HEK293 (cell line): Measurements from ENCODE around the gene CHMP6.

Source experiments
- BCL11B ChIP-seq: fragments of 450-650 bp; formaldehyde crosslinking; IDR thresholded peaks from 2 replicates; pipeline ENCODE4 v1.5.1; 2016; ENCODE audit warnings: low read depth, missing biosample characterization, missing genetic modification characterization
- BCL6B ChIP-seq: fragments of 450-650 bp; formaldehyde crosslinking; IDR thresholded peaks from 2 replicates; pipeline ENCODE4 v1.5.1; 2017; ENCODE audit warnings: missing biosample characterization, missing genetic modification characterization
- CTCF ChIP-seq: fragments of 450-650 bp; formaldehyde crosslinking; IDR thresholded peaks from 2 replicates; pipeline ENCODE4 v1.5.1; 2016; ENCODE audit warnings: missing biosample characterization, missing genetic modification characterization
- HOXC10 ChIP-seq: sonication (generic); formaldehyde crosslinking; IDR thresholded peaks from 2 replicates; pipeline ENCODE4 v1.8.1; 2023; ENCODE audit warnings: mild to moderate bottlenecking, missing genetic modification reagents
- KLF16 ChIP-seq: fragments of 450-650 bp; formaldehyde crosslinking; IDR thresholded peaks from 2 replicates; pipeline ENCODE4 v1.5.1; 2017; ENCODE audit warnings: missing biosample characterization, missing genetic modification characterization
- KLF17 ChIP-seq: fragments of 450-650 bp; formaldehyde crosslinking; IDR thresholded peaks from 2 replicates; pipeline ENCODE4 v1.5.1; 2016; ENCODE audit warnings: missing biosample characterization, missing genetic modification characterization
- YY2 ChIP-seq: fragments of 450-650 bp; formaldehyde crosslinking; IDR thresholded peaks from 2 replicates; pipeline ENCODE4 v1.5.1; 2016; ENCODE audit warnings: missing biosample characterization, missing genetic modification characterization
- ZBTB48 ChIP-seq: fragments of 450-650 bp; formaldehyde crosslinking; IDR thresholded peaks from 2 replicates; pipeline ENCODE4 v1.5.1; 2016; ENCODE audit warnings: missing biosample characterization, missing genetic modification characterization
- ZNF174 ChIP-seq: fragments of 450-650 bp; formaldehyde crosslinking; IDR thresholded peaks from 2 replicates; pipeline ENCODE4 v1.5.0; 2017; ENCODE audit warnings: missing biosample characterization, mild to moderate bottlenecking, missing genetic modification characterization
- ZNF223 ChIP-seq: fragments of 450-650 bp; formaldehyde crosslinking; IDR thresholded peaks from 2 replicates; pipeline ENCODE4 v1.5.1; 2016; ENCODE audit warnings: missing biosample characterization, missing genetic modification characterization
- ZNF274 ChIP-seq, 2 experiments: fragments of 200-500 bp in 1 of 2; fragments of 450-650 bp in 1 of 2; sonication (Bioruptor generic) in 1 of 2; formaldehyde crosslinking in 1 of 2; IDR thresholded peaks; 2 replicates each; pipeline versions ENCODE4 v1.5.1 to v1.6.1; 2014 to 2016; ENCODE audit warnings: borderline replicate concordance in 1 of 2, inconsistent platforms in 1 of 2, low read length in 1 of 2, missing biosample characterization in 1 of 2, missing genetic modification characterization in 1 of 2
- ZNF350 ChIP-seq: fragments of 450-650 bp; formaldehyde crosslinking; IDR thresholded peaks from 2 replicates; pipeline ENCODE4 v1.5.0; 2017; ENCODE audit warnings: missing biosample characterization, mild to moderate bottlenecking, missing genetic modification characterization
- ZNF354C ChIP-seq: fragments of 450-650 bp; formaldehyde crosslinking; IDR thresholded peaks from 2 replicates; pipeline ENCODE4 v1.5.1; 2016; ENCODE audit warnings: missing biosample characterization, missing genetic modification characterization, low read depth, borderline replicate concordance
- ZNF585B ChIP-seq: fragments of 450-650 bp; formaldehyde crosslinking; IDR thresholded peaks from 2 replicates; pipeline ENCODE4 v1.5.1; 2016; ENCODE audit warnings: missing biosample characterization, missing genetic modification characterization
- ZNF610 ChIP-seq: fragments of 450-650 bp; formaldehyde crosslinking; IDR thresholded peaks from 2 replicates; pipeline ENCODE4 v1.5.1; 2016; ENCODE audit warnings: missing biosample characterization, missing genetic modification characterization, borderline replicate concordance
- ZNF660 ChIP-seq: fragments of 450-650 bp; IDR thresholded peaks from 2 replicates; pipeline ENCODE4 v1.5.1; 2018; ENCODE audit warnings: missing biosample characterization, mild to moderate bottlenecking, missing genetic modification characterization
- ZNF701 ChIP-seq: fragments of 450-650 bp; formaldehyde crosslinking; IDR thresholded peaks from 2 replicates; pipeline ENCODE4 v1.5.1; 2016; ENCODE audit warnings: missing biosample characterization, missing genetic modification characterization
- ZNF704 ChIP-seq: fragments of 450-650 bp; formaldehyde crosslinking; IDR thresholded peaks from 2 replicates; pipeline ENCODE4 v1.5.1; 2016; ENCODE audit warnings: missing biosample characterization, missing genetic modification characterization
- ZNF830 ChIP-seq: fragments of 450-650 bp; IDR thresholded peaks from 2 replicates; pipeline ENCODE4 v1.5.0; 2018; ENCODE audit warnings: missing biosample characterization, missing genetic modification characterization, low read depth, mild to moderate bottlenecking, moderate library complexity
- ZSCAN16 ChIP-seq: fragments of 450-650 bp; formaldehyde crosslinking; IDR thresholded peaks from 2 replicates; pipeline ENCODE4 v1.5.1; 2016; ENCODE audit warnings: missing biosample characterization, missing genetic modification characterization
- ZSCAN30 ChIP-seq: fragments of 450-650 bp; IDR thresholded peaks from 2 replicates; pipeline ENCODE4 v1.5.1; 2018; ENCODE audit warnings: missing biosample characterization, mild to moderate bottlenecking, missing genetic modification characterization, moderate library complexity

CHMP6 gene

GRCh38 chr17:80990921-80991644 is 558 bp upstream of the CHMP6 start (continued):
- TF ChIP-seq ZNF701 (tag by site-specific recombination) (no peak), CTCF (tag by site-specific recombination) (no peak), ZNF585B (tag by site-specific recombination) (no peak), ZNF354C (tag by site-specific recombination) (no peak), KLF17 (tag by site-specific recombination) (0 out of 2 replicates have a peak, but pooled peaks have one; percentile 15), ZNF660 (tag by site-specific recombination) (no peak), ZNF350 (tag by site-specific recombination) (no peak), BCL11B (tag by site-specific recombination) (no peak), ZSCAN16 (tag by site-specific recombination) (no peak), ZNF174 (tag by site-specific recombination) (no peak), HOXC10 (no peak), ZNF830 (no peak), KLF16 (tag by site-specific recombination) (no peak), ZBTB48 (tag by site-specific recombination) (no peak), ZNF223 (tag by site-specific recombination) (no peak), ZNF704 (tag by site-specific recombination) (no peak), ZNF610 (tag by site-specific recombination) (no peak), YY2 (tag by site-specific recombination) (no peak), ZNF274 (IDR thresholded peaks at IDR 0.05; ENCODE audit: low read length) (no peak), ZNF274 (tag by site-specific recombination; IDR thresholded peaks at IDR 0.05; ENCODE audit: borderline replicate concordance) (no peak), ZSCAN30 (no peak), BCL6B (tag by site-specific recombination) (no peak)
